T-cell (primary cell): ENCODE data around the gene TELO2. TPM values are rescaled to one million over a fixed set of nuclear protein-coding genes. Genes with fewer than 3 reads are reported as not detected.

ENCODE experiments used
- ATAC-seq, 4 experiments: fragments of 200-7000 bp in 3 of 4; fragments of 150-1000 bp in 1 of 4; cut with Tn5 transposase; replicated peaks in 1 of 4; 1 replicate in 3 of 4; 2 replicates in 1 of 4; pipeline ENCODE4 v1.10.0; 2021; ENCODE audit warnings: moderate library complexity in 3 of 4, mild to moderate bottlenecking in 2 of 4, moderate number of reproducible peaks in 1 of 4
- CTCF ChIA-PET, 2 donors: fragments of 300-600 bp; sonication (Branson Sonifier 250); formaldehyde crosslinking; loops; one replicate each; lab custom pipeline; 2022; ENCODE audit warnings: antibody characterized with exemption in 2 of 2; lab: Charles Lee
- POLR2A ChIA-PET, 2 donors: fragments of 300-600 bp; sonication (Branson Sonifier 250); formaldehyde crosslinking; loops; one replicate each; lab custom pipeline; 2022; ENCODE audit warnings: antibody characterized with exemption in 2 of 2; lab: Charles Lee
- DNase-seq, 35 experiments: peaks; one replicate each; pipeline versions ENCODE4 v3.0.0 to v3.0.0-alpha.2; 2013 to 2023
- H3K27ac ChIP-seq: one replicate; pipeline ENCODE4 v1.5.1; 2013; ENCODE audit warnings: low read length
- H3K27me3 ChIP-seq, 2 experiments: replicated peaks in 1 of 2; 1 replicate in 1 of 2; 2 replicates in 1 of 2; pipeline versions ENCODE4 v1.6.1 to v1.7.0; 2013; ENCODE audit warnings: low read length in 1 of 2, mixed read lengths in 1 of 2; ENCODE audit not compliant: control insufficient read depth in 2 of 2, insufficient read depth in 2 of 2; ENCODE audit errors: extremely low read depth in 1 of 2
- H3K36me3 ChIP-seq, 2 donors: 1 replicate in 1 of 2; 2 replicates in 1 of 2; pipeline versions ENCODE4 v1.6.1 to v1.7.0; 2013; ENCODE audit warnings: low read length in 1 of 2; ENCODE audit not compliant: control insufficient read depth in 2 of 2, insufficient read depth in 1 of 2; ENCODE audit errors: extremely low read depth in 1 of 2
- H3K4me1 ChIP-seq, 2 experiments: 1 replicate in 1 of 2; 2 replicates in 1 of 2; pipeline versions ENCODE4 v1.6.1 to v1.7.0; 2013; ENCODE audit warnings: low read length in 2 of 2, mixed read lengths in 1 of 2; ENCODE audit not compliant: insufficient read depth in 2 of 2, control insufficient read depth in 1 of 2; ENCODE audit errors: extremely low read depth in 1 of 2
- H3K4me3 ChIP-seq, 2 donors: 1 replicate in 1 of 2; 2 replicates in 1 of 2; pipeline versions ENCODE4 v1.5.1 to v1.7.0; 2013; ENCODE audit warnings: mild to moderate bottlenecking in 2 of 2, low read length in 1 of 2, moderate library complexity in 1 of 2; ENCODE audit not compliant: control insufficient read depth in 1 of 2; ENCODE audit errors: extremely low read depth in 1 of 2
- H3K9me3 ChIP-seq: 2 replicates; pipeline ENCODE4 v1.7.0; 2013
- H3K27ac Mint-ChIP-seq, 2 donors: one replicate each; pipeline ENCODE4 v1.8.0; 2020 to 2021; ENCODE audit warnings: mild to moderate bottlenecking in 2 of 2, mixed read lengths in 2 of 2
- H3K27me3 Mint-ChIP-seq, 2 donors: one replicate each; pipeline ENCODE4 v1.8.0; 2021 to 2022; ENCODE audit warnings: mixed read lengths in 2 of 2
- H3K36me3 Mint-ChIP-seq: one replicate; pipeline ENCODE4 v1.8.0; 2021; ENCODE audit warnings: mixed read lengths
- H3K4me1 Mint-ChIP-seq, 3 donors: one replicate each; pipeline ENCODE4 v1.8.0; 2020 to 2022; ENCODE audit warnings: mixed read lengths in 3 of 3, mild to moderate bottlenecking in 1 of 3
- H3K4me3 Mint-ChIP-seq, 3 donors: one replicate each; pipeline ENCODE4 v1.8.0; 2020 to 2022; ENCODE audit warnings: mild to moderate bottlenecking in 3 of 3, mixed read lengths in 3 of 3, moderate library complexity in 3 of 3
- H3K9me3 Mint-ChIP-seq, 3 donors: one replicate each; pipeline ENCODE4 v1.8.0; 2020 to 2022; ENCODE audit warnings: mixed read lengths in 3 of 3
- WGBS: methylation state at CpG from one replicate; pipeline ENCODE4 v1.1.5; 2013; ENCODE audit warnings: missing lambda C conversion rate; ENCODE audit not compliant: insufficient coverage; 5-methylcytosine and 5-hydroxymethylcytosine counted together
- total RNA-seq, 35 experiments: library from RNA in 6 of 35; stranded (reverse) in 6 of 35; fragments of 120-200 nt in 1 of 35; gene quantifications; one replicate each; pipeline versions ENCODE4 v1.2.1 to v1.2.4 and lab custom pipeline; 2013 to 2026

The TELO2 gene
- total RNA-seq, 5 donors from 2014 or later (not counting 1 experiment from before 2014, with no cell fraction given), result 36.0 to 73.0 (median 56.1) TPM

- H3K27ac Mint-ChIP-seq, result no peak overlapping the region
- H3K4me1 Mint-ChIP-seq, result peaks cover 8 to 14% (median 9%) of the 10 kb centered on the region in 3 donors
- 94% methylated on average over 39 of the region's 41 CpGs for WGBS
- no peaks in the 10 kb centered on the region for H3K27me3 Mint-ChIP-seq
- no peaks in the 10 kb centered on the region for H3K27me3 ChIP-seq
- no peaks in the 10 kb centered on the region for H3K9me3 Mint-ChIP-seq
- POLR2A ChIA-PET, result no interaction called here
- peaks cover 8% of the 10 kb centered on the region for H3K36me3 Mint-ChIP-seq
- ATAC-seq (no peak), DNase-seq (no peak)
- H3K4me3 Mint-ChIP-seq, result no peak overlapping the region
- CTCF ChIA-PET, result no interaction called here
- no peaks in the 10 kb centered on the region for H3K4me1 ChIP-seq
- peaks cover 11 to 24% of the 10 kb centered on the region in 2 donors for H3K36me3 ChIP-seq
- H3K9me3 ChIP-seq, result no peaks in the 10 kb centered on the region
- no peak overlapping the region for H3K4me3 ChIP-seq
- no peak overlapping the region for H3K27ac ChIP-seq
Observed at GRCh38 chr16:1464196-1464893, 28.8 kb upstream of the TELO2 start.

- Mint-ChIP-seq H3K4me1 (peaks cover 12 to 16% (median 16%) of the 10 kb centered on the region in 3 donors), H3K27me3 (no peaks in the 10 kb centered on the region), H3K36me3 (peaks cover 8% of the 10 kb centered on the region), H3K9me3 (no peaks in the 10 kb centered on the region), H3K4me3 (no peak overlapping the region), H3K27ac (no peak overlapping the region)
- no peaks in the 10 kb centered on the region for H3K9me3 ChIP-seq
- no peaks in the 10 kb centered on the region for H3K27me3 ChIP-seq
- ATAC-seq, result no peak
- peaks cover 0 to 5% of the 10 kb centered on the region in 2 experiments for H3K4me1 ChIP-seq
- ChIA-PET POLR2A (no interaction called here), CTCF (no interaction called here)
- 95% methylated on average over 32 of the region's 33 CpGs for WGBS
- peaks cover 11 to 24% of the 10 kb centered on the region in 2 donors for H3K36me3 ChIP-seq
- no peak for DNase-seq
- no peak overlapping the region for H3K4me3 ChIP-seq
- H3K27ac ChIP-seq, result no peak overlapping the region
Observed at GRCh38 chr16:1464894-1465566, 28.1 kb upstream of the TELO2 start.

GRCh38 chr16:1465567-1465915, 27.6 kb upstream of the TELO2 start:
- Mint-ChIP-seq H3K4me1 (peaks cover 16 to 21% (median 19%) of the 10 kb centered on the region in 3 donors), H3K4me3 (no peak overlapping the region), H3K27ac (no peak overlapping the region), H3K36me3 (peaks cover 8% of the 10 kb centered on the region), H3K9me3 (no peaks in the 10 kb centered on the region), H3K27me3 (no peaks in the 10 kb centered on the region)
- 94% methylated on average over 7 of the region's 13 CpGs for WGBS
- ChIA-PET CTCF (no interaction called here), POLR2A (no interaction called here)
- Histone ChIP-seq H3K4me1 (peaks cover 0 to 10% of the 10 kb centered on the region in 2 experiments), H3K27me3 (no peaks in the 10 kb centered on the region), H3K9me3 (no peaks in the 10 kb centered on the region), H3K4me3 (no peak overlapping the region), H3K27ac (no peak overlapping the region), H3K36me3 (peaks cover 8 to 20% of the 10 kb centered on the region in 2 donors)
- DNase-seq (no peak), ATAC-seq (no peak)

- Histone ChIP-seq H3K27ac (no peak overlapping the region), H3K9me3 (no peaks in the 10 kb centered on the region), H3K4me3 (no peak overlapping the region), H3K4me1 (peaks cover 0 to 14% of the 10 kb centered on the region in 2 experiments), H3K27me3 (no peaks in the 10 kb centered on the region), H3K36me3 (peaks cover 2 to 15% of the 10 kb centered on the region in 2 donors)
- WGBS, result 100% methylated on average over 2 of the region's 24 CpGs
- no peaks in the 10 kb centered on the region for H3K27me3 Mint-ChIP-seq
- peaks cover 8% of the 10 kb centered on the region for H3K36me3 Mint-ChIP-seq
- no peak for ATAC-seq
- no peak overlapping the region for H3K4me3 Mint-ChIP-seq
- H3K9me3 Mint-ChIP-seq, result no peaks in the 10 kb centered on the region
- ChIA-PET CTCF (interaction anchor here in 1 of 2 donors (0.6 kb wide), 1 partner anchor 674 kb away, joined by 3 read pairs; no protein-coding TSS in a partner anchor), POLR2A (no interaction called here)
- no peak for DNase-seq
- H3K4me1 Mint-ChIP-seq, result peaks cover 20 to 24% (median 24%) of the 10 kb centered on the region in 3 donors
- H3K27ac Mint-ChIP-seq, result no peak overlapping the region
Observed at GRCh38 chr16:1466054-1466453, 27.1 kb upstream of the TELO2 start.

GRCh38 chr16:1466968-1467521, 26.1 kb upstream of the TELO2 start:
- CTCF ChIA-PET, result interaction anchor here in 1 of 2 donors (0.6 kb wide), 1 partner anchor 673 kb away, joined by 3 read pairs; no protein-coding TSS in a partner anchor
- WGBS, result 95% methylated on average over 7 of the region's 14 CpGs
- no peak for DNase-seq
- Histone ChIP-seq H3K27ac (no peak overlapping the region), H3K36me3 (peaks cover 0 to 9% of the 10 kb centered on the region in 2 donors), H3K4me1 (peaks cover 0 to 24% of the 10 kb centered on the region in 2 experiments), H3K9me3 (no peaks in the 10 kb centered on the region), H3K4me3 (no peak overlapping the region), H3K27me3 (no peaks in the 10 kb centered on the region)
- POLR2A ChIA-PET, result no interaction called here
- Mint-ChIP-seq H3K36me3 (peaks cover 8% of the 10 kb centered on the region), H3K9me3 (no peaks in the 10 kb centered on the region), H3K27ac (no peak overlapping the region), H3K27me3 (no peaks in the 10 kb centered on the region), H3K4me1 (peaks cover 30 to 34% (median 33%) of the 10 kb centered on the region in 3 donors), H3K4me3 (no peak overlapping the region)
- no peak for ATAC-seq

- Histone ChIP-seq H3K36me3 (peaks cover 0 to 7% of the 10 kb centered on the region in 2 donors), H3K4me3 (no peak overlapping the region), H3K27ac (no peak overlapping the region), H3K27me3 (no peaks in the 10 kb centered on the region), H3K4me1 (peaks cover 2 to 24% of the 10 kb centered on the region in 2 experiments), H3K9me3 (no peaks in the 10 kb centered on the region)
- H3K36me3 Mint-ChIP-seq, result peaks cover 3% of the 10 kb centered on the region
- POLR2A ChIA-PET, result no interaction called here
- DNase-seq (no peak), ATAC-seq (no peak)
- no peaks in the 10 kb centered on the region for H3K9me3 Mint-ChIP-seq
- no peaks in the 10 kb centered on the region for H3K27me3 Mint-ChIP-seq
- 90% methylated on average over 5 of the region's 22 CpGs for WGBS
- H3K27ac Mint-ChIP-seq, result no peak overlapping the region
- H3K4me3 Mint-ChIP-seq, result no peak overlapping the region
- CTCF ChIA-PET, result no interaction called here
- peaks cover 39 to 44% (median 42%) of the 10 kb centered on the region in 3 donors for H3K4me1 Mint-ChIP-seq
Observed at GRCh38 chr16:1468426-1468810, 24.7 kb upstream of the TELO2 start.
